ENCODE results near the gene GRK5. TPM values are rescaled to one million over a fixed set of nuclear protein-coding genes. Genes with fewer than 3 reads are reported as not detected.

GRK5 gene
- total RNA-seq, 1 experiment from 2014 or later: 2.3 TPM

DNA sequence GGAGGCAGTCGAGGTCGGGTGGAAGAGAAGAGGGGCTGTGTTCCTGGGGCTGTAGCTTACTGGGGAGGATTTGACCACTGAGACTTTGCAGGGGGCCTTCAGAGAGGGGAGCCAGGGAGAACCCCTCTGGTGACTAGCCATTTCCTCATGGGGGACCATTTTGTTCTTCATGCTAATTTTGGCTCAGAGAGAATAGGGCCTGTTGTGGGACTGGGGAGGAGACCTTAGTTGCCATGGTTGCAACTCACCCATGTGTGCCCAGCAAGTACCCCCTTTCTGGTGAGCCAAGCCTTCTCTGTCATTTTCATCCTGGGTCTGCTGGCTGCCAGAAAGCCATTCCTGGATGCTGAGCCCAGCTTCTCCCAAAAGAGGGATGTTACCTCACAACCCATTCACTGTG is 120.9 kb downstream of the GRK5 start:
- Mint-ChIP-seq H3K4me1 (no peaks in the 10 kb centered on the region), H3K27me3 (ENCODE audit: low read depth) (no peaks in the 10 kb centered on the region), H3K9me3 (no peaks in the 10 kb centered on the region), H3K4me3 (no peak overlapping the region), H3K27ac (no peak overlapping the region), H3K36me3 (no peaks in the 10 kb centered on the region)
- POLR2A ChIA-PET: no interaction called here
- no peak for ATAC-seq
- CTCF ChIA-PET: no interaction called here
- DNase-seq (ENCODE audit: low spot score): no peak
- TF ChIP-seq, protein P1, sequence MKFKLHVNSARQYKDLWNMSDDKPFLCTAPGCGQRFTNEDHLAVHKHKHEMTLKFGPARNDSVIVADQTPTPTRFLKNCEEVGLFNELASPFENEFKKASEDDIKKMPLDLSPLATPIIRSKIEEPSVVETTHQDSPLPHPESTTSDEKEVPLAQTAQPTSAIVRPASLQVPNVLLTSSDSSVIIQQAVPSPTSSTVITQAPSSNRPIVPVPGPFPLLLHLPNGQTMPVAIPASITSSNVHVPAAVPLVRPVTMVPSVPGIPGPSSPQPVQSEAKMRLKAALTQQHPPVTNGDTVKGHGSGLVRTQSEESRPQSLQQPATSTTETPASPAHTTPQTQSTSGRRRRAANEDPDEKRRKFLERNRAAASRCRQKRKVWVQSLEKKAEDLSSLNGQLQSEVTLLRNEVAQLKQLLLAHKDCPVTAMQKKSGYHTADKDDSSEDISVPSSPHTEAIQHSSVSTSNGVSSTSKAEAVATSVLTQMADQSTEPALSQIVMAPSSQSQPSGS (CRISPR knock-in tag; IDR thresholded peaks at IDR 0.05; ENCODE audit: borderline replicate concordance, low read depth): no peak
- TF ChIP-seq GRHL2 (CRISPR knock-in tag; IDR thresholded peaks at IDR 0.05; ENCODE audit: insufficient replicate concordance, severe bottlenecking) (no peak), ZNF138 (CRISPR knock-in tag; conservative IDR thresholded peaks at IDR 0.05) (no peak), OVOL2 (CRISPR knock-in tag; IDR thresholded peaks at IDR 0.05; ENCODE audit: borderline replicate concordance) (no peak), ETV6 (CRISPR knock-in tag; IDR thresholded peaks at IDR 0.05) (no peak), NR3C1 (CRISPR knock-in tag; conservative IDR thresholded peaks at IDR 0.05; ENCODE audit: low read depth) (no peak), NFE2L1 (CRISPR knock-in tag; IDR thresholded peaks at IDR 0.05) (no peak), TEAD4 (CRISPR knock-in tag; IDR thresholded peaks at IDR 0.05) (no peak), JAZF1 (CRISPR knock-in tag; IDR thresholded peaks at IDR 0.05) (no peak)
- TF ChIP-seq, protein P2, sequence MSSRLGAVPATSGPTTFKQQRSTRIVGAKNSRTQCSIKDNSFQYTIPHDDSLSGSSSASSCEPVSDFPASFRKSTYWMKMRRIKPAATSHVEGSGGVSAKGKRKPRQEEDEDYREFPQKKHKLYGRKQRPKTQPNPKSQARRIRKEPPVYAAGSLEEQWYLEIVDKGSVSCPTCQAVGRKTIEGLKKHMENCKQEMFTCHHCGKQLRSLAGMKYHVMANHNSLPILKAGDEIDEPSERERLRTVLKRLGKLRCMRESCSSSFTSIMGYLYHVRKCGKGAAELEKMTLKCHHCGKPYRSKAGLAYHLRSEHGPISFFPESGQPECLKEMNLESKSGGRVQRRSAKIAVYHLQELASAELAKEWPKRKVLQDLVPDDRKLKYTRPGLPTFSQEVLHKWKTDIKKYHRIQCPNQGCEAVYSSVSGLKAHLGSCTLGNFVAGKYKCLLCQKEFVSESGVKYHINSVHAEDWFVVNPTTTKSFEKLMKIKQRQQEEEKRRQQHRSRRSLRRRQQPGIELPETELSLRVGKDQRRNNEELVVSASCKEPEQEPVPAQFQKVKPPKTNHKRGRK (CRISPR knock-in tag; IDR thresholded peaks at IDR 0.05; ENCODE audit: borderline replicate concordance): no peak
- TF ChIP-seq, protein P3, sequence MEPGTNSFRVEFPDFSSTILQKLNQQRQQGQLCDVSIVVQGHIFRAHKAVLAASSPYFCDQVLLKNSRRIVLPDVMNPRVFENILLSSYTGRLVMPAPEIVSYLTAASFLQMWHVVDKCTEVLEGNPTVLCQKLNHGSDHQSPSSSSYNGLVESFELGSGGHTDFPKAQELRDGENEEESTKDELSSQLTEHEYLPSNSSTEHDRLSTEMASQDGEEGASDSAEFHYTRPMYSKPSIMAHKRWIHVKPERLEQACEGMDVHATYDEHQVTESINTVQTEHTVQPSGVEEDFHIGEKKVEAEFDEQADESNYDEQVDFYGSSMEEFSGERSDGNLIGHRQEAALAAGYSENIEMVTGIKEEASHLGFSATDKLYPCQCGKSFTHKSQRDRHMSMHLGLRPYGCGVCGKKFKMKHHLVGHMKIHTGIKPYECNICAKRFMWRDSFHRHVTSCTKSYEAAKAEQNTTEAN (CRISPR knock-in tag; IDR thresholded peaks at IDR 0.05): no peak
- TF ChIP-seq, protein P4, sequence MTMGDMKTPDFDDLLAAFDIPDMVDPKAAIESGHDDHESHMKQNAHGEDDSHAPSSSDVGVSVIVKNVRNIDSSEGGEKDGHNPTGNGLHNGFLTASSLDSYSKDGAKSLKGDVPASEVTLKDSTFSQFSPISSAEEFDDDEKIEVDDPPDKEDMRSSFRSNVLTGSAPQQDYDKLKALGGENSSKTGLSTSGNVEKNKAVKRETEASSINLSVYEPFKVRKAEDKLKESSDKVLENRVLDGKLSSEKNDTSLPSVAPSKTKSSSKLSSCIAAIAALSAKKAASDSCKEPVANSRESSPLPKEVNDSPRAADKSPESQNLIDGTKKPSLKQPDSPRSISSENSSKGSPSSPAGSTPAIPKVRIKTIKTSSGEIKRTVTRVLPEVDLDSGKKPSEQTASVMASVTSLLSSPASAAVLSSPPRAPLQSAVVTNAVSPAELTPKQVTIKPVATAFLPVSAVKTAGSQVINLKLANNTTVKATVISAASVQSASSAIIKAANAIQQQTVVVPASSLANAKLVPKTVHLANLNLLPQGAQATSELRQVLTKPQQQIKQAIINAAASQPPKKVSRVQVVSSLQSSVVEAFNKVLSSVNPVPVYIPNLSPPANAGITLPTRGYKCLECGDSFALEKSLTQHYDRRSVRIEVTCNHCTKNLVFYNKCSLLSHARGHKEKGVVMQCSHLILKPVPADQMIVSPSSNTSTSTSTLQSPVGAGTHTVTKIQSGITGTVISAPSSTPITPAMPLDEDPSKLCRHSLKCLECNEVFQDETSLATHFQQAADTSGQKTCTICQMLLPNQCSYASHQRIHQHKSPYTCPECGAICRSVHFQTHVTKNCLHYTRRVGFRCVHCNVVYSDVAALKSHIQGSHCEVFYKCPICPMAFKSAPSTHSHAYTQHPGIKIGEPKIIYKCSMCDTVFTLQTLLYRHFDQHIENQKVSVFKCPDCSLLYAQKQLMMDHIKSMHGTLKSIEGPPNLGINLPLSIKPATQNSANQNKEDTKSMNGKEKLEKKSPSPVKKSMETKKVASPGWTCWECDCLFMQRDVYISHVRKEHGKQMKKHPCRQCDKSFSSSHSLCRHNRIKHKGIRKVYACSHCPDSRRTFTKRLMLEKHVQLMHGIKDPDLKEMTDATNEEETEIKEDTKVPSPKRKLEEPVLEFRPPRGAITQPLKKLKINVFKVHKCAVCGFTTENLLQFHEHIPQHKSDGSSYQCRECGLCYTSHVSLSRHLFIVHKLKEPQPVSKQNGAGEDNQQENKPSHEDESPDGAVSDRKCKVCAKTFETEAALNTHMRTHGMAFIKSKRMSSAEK (CRISPR knock-in tag; IDR thresholded peaks at IDR 0.05; ENCODE audit: borderline replicate concordance): no peak
- TF ChIP-seq, protein P5, sequence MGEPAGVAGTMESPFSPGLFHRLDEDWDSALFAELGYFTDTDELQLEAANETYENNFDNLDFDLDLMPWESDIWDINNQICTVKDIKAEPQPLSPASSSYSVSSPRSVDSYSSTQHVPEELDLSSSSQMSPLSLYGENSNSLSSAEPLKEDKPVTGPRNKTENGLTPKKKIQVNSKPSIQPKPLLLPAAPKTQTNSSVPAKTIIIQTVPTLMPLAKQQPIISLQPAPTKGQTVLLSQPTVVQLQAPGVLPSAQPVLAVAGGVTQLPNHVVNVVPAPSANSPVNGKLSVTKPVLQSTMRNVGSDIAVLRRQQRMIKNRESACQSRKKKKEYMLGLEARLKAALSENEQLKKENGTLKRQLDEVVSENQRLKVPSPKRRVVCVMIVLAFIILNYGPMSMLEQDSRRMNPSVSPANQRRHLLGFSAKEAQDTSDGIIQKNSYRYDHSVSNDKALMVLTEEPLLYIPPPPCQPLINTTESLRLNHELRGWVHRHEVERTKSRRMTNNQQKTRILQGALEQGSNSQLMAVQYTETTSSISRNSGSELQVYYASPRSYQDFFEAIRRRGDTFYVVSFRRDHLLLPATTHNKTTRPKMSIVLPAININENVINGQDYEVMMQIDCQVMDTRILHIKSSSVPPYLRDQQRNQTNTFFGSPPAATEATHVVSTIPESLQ (CRISPR knock-in tag; IDR thresholded peaks at IDR 0.05): no peak
- TF ChIP-seq, protein P6, sequence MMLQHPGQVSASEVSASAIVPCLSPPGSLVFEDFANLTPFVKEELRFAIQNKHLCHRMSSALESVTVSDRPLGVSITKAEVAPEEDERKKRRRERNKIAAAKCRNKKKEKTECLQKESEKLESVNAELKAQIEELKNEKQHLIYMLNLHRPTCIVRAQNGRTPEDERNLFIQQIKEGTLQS (CRISPR knock-in tag; conservative IDR thresholded peaks at IDR 0.05): no peak
- TF ChIP-seq, protein P7, sequence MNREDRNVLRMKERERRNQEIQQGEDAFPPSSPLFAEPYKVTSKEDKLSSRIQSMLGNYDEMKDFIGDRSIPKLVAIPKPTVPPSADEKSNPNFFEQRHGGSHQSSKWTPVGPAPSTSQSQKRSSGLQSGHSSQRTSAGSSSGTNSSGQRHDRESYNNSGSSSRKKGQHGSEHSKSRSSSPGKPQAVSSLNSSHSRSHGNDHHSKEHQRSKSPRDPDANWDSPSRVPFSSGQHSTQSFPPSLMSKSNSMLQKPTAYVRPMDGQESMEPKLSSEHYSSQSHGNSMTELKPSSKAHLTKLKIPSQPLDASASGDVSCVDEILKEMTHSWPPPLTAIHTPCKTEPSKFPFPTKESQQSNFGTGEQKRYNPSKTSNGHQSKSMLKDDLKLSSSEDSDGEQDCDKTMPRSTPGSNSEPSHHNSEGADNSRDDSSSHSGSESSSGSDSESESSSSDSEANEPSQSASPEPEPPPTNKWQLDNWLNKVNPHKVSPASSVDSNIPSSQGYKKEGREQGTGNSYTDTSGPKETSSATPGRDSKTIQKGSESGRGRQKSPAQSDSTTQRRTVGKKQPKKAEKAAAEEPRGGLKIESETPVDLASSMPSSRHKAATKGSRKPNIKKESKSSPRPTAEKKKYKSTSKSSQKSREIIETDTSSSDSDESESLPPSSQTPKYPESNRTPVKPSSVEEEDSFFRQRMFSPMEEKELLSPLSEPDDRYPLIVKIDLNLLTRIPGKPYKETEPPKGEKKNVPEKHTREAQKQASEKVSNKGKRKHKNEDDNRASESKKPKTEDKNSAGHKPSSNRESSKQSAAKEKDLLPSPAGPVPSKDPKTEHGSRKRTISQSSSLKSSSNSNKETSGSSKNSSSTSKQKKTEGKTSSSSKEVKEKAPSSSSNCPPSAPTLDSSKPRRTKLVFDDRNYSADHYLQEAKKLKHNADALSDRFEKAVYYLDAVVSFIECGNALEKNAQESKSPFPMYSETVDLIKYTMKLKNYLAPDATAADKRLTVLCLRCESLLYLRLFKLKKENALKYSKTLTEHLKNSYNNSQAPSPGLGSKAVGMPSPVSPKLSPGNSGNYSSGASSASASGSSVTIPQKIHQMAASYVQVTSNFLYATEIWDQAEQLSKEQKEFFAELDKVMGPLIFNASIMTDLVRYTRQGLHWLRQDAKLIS (CRISPR knock-in tag; IDR thresholded peaks at IDR 0.05; ENCODE audit: borderline replicate concordance): no peak
- TF ChIP-seq, protein P8, sequence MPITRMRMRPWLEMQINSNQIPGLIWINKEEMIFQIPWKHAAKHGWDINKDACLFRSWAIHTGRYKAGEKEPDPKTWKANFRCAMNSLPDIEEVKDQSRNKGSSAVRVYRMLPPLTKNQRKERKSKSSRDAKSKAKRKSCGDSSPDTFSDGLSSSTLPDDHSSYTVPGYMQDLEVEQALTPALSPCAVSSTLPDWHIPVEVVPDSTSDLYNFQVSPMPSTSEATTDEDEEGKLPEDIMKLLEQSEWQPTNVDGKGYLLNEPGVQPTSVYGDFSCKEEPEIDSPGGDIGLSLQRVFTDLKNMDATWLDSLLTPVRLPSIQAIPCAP (CRISPR knock-in tag; IDR thresholded peaks at IDR 0.05): no peak
- TF ChIP-seq, protein P9, sequence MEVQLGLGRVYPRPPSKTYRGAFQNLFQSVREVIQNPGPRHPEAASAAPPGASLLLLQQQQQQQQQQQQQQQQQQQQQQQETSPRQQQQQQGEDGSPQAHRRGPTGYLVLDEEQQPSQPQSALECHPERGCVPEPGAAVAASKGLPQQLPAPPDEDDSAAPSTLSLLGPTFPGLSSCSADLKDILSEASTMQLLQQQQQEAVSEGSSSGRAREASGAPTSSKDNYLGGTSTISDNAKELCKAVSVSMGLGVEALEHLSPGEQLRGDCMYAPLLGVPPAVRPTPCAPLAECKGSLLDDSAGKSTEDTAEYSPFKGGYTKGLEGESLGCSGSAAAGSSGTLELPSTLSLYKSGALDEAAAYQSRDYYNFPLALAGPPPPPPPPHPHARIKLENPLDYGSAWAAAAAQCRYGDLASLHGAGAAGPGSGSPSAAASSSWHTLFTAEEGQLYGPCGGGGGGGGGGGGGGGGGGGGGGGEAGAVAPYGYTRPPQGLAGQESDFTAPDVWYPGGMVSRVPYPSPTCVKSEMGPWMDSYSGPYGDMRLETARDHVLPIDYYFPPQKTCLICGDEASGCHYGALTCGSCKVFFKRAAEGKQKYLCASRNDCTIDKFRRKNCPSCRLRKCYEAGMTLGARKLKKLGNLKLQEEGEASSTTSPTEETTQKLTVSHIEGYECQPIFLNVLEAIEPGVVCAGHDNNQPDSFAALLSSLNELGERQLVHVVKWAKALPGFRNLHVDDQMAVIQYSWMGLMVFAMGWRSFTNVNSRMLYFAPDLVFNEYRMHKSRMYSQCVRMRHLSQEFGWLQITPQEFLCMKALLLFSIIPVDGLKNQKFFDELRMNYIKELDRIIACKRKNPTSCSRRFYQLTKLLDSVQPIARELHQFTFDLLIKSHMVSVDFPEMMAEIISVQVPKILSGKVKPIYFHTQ (CRISPR knock-in tag; IDR thresholded peaks at IDR 0.05): no peak
